NCI-H1436 (cell line): ENCODE data around the gene SPATA31C1.
"Not testable (repeated sequence)": the region's sequence is repeated elsewhere in the genome, so short reads cannot be mapped to it uniquely, and the experiment has no call there.

Source experiments
- DNase-seq: peaks from one replicate; lab custom pipeline; 2025; lab: John Stamatoyannopoulos, UW

SPATA31C1 gene

DNA sequence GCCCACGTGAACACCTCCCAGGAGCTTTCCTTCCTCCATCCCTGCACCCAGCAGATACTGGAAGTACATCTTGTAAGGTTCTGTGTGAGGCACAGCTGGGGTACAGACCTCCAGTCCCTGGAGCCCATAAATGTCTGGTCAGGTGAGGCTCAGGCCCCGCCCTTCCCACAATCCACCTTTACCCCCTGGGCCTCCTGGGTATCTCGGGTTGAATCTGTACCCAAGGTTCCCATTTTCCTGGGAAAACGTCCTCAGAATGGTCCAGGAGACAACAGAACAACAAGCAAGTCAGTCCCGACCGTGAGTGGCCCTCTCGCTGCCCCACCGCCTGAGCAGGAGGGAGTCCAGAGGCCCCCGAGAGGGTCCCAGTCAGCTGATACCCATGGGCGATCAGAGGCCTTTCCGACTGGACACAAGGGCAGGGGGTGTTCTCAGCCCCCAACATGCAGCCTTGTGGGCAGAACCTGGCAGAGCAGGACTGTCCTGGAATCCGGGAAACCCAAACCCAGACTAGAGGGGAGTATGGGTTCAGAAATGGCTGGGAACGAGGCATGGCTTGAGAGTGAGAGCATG, 30.7 kb upstream of the SPATA31C1 start:
- no peak for DNase-seq

DNA sequence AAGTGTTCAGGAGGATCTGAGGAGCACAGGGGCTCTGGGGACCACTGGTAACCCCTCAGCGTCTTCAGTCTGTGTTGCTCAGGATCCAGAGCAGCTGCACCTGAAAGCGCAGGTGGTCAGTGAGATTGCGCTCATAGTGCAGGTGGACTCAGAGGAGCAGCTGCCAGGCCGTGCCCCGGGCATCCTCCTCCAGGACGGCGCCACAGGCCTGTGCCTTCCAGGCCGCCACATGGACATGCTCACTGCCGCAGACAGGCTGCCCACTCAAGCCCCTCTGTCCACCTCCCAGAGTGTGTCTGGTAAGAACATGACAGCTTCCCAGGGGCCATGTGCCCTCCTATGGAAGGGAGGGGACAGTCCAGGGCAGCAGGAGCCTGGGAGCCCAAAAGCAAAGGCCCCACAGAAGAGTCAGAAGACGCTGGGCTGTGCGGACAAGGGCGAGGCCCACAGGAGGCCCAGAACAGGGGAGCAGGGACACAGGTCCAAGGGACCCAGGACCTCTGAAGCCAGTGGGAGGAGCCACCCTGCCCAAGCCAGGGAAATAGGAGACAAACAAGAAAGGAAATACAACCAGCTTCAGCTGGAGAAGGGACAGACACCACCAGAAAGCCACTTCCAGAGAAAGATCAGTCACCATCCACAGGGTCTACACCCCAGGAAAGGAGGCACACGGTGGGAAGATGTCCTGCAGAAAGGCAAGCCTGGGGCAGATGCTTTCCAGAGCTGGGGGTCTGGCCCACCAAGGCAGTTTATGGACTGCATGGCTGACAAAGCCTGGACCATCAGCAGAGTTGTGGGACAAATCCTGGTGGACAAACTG, 29.9 kb upstream of the SPATA31C1 start:
- DNase-seq: no peak

DNA sequence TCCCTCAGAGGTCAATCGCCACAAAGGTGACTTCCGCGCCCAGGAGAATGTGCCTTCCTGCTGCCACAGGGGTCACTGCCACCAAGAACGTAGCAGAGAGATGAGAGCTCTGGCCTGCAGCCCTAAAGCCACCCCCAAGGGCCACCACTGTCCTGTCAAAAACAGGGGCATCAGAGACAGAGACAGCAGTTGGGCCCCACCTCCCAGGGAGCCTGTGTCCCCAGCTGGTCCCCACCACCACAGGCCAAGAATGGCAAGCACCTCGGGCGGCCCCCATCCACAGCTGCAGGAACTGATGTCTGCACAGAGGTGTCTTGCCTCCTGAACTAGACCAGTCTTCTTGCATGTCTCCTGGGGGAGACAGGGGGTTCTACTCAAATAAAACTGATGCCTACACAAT, 29.3 kb upstream of the SPATA31C1 start:
- DNase-seq: no peak

DNA sequence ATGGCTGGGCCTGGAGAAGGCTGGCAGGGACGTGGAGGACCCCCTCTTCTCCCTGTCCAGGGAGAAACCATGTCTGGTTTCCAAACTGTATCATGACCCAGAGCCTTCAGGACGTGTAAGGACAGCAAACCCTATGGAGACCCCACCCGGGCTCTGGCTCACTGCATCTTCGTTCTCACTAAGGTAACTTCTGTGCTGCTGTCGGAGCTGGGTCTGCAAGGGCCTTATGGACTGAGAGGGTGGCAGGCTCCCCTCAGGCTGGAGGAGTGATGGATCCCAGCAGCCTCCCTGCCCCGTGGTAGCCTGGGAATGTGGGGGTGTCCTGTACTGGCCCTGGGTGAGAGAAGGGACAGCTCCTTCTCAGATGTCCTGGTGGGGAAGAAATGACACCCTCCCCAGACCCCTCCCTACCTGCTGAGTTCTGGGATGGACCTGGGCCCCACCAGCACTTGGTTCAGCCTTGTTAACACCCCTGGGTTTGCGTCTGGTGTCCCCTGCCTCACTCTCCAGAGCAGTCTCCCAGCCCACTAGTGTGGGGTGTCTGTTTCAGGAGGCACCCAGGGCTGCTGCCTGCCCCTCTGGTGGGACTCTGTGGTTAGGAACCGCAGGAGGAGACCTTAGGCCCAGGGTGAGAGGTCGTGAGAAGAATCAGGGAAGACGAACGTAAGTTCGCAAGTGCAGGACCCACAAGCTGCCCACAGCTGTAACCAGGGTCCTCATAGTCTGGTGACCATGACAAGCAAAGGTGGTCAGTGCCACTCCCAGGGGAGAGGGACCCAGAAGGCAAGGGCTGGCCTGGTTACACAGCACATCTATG, 28.5 kb upstream of the SPATA31C1 start:
- DNase-seq: no peak

DNA sequence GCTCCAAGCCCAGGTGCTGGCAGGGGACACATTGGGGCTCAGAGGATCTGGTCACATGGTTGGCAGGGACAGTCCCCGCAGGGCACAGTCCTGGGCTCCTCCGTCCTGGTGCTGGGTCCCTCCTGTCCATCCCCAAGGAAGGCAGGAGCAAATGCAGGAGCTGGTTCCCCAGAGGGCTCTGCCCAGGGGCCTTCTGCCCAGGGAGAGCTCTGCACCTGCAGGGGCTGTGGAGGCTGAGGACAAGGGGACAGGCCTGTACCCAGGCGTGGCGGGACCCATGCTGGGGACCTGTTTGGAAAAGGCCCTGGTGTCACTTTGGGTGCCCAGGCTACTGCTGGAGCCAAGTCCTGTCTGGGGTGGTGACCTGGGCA, 27.9 kb upstream of the SPATA31C1 start:
- no peak for DNase-seq

DNA sequence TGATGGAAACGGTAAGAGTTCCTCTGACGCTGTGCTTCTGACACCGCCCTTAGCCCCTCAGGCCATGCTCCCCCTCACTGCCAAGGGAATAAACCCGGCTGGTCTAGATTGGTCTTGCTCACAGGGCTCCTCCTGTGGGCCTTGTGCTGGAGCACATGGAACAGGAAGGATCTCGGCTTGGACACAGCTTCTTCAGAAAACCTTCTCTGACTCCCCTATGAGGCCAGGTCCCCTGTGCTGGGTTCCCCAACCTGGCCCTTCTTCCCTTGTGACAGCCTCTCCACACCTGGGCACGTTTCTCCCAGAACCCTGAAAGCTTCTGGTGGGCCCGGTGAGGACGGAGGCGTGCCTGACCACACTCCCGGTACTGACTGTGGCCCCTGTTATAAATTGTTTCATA, 26.9 kb upstream of the SPATA31C1 start:
- no peak for DNase-seq

DNA sequence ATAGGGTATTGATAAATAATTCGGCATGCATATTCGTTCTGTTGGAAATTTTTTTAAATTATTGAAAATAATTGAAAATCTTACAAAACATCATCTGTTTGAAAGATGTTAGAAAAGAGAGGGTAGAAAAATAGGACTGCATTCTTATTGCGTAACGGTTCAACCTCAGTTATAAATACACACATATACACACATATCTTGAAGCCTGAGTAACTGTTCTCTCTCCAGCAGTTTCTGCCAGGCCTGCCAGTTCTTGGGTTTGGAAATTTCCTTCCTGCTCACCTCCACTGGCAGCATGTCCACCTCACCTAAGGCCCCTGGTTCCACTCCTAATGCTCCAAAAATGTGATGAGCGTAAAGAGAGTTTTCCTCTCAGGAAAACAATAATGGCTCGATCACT, 26.0 kb upstream of the SPATA31C1 start:
- DNase-seq: no peak

DNA sequence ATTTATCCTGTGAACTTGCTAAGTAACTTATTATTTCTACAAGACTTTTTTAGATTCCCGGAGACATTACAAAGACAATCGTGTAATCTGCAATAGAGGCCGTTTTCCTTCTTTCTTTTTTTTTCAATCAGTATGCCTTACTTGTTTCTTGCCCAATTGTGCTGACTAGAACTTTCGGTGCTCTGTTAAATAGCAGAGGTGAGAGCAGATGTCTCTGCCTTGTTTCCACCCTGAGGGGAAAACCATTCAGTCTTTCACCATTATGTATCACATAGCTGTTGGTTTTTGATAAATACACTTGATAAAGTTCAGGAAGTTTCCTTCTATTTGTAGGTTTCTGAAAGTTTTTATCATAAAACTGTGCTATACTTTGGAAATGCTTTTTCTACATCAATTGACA, 24.8 kb upstream of the SPATA31C1 start:
- no peak for DNase-seq

DNA sequence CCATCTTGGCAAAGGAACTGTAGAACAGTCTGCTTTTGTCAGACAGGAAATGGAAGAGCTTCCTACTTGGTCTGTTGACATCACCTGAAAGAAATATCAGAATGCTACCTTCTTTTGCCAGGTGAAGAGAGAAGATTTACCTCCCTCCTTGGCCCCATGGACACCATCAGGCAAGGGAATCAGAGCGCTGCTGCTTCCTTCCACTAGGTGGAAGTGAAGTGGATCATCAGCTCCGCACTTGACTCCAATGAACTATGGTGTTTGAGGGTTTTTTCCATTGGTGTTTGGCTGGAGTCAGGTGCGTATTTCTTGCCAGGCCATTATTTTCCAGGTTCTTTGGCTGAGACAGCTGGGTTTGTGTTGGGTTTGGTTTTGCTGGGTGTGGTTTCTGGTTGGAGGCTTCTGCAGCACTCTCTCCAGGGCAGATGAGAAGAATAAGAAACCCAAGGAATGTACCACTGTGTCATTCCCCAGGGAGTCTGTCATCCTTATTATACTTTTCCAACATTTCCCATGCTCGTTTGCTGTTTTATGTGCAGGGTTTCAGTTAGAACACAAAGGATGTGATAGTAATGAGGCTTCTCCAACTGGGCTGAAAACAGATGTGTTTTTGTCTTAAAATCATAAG, 22.6 kb upstream of the SPATA31C1 start:
- DNase-seq: no peak

DNA sequence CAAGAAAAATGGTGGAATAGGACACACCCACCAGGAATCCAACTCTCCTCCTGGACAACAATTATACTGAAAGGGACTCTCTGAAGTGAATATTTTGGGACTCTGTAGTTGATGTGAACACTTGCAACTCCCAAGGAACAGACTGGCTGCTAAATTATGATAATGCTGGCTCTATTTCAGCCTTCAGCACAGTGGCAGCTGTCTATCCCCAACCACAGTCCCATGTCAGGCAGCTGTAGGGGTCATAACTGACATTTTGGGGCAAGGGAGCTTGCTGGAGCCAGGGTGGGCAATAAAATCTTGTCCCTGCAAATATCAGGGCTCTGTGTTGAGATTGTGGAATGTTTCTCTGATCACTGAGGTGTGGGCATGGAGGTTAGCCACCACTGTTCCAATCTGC, 20.9 kb upstream of the SPATA31C1 start:
- DNase-seq: no peak

DNA sequence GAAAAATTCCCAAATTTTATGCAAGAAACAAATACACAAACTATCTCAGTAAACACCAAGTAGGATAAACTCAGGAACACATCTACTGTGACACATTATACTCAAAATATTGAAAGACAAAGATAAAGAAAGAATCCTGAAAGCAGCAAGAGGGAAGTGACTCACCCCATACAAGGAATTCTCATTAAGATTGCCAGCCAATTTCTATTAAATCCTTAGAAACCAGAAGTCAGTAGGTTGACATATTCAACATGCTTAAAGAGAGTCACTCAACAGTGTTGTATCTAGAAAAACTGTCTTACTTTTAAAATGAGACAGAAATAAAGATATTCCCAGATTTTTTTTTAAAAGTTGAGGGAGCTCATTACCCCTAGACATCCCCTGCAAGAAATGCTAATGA, 19.6 kb upstream of the SPATA31C1 start:
- DNase-seq: no peak

DNA sequence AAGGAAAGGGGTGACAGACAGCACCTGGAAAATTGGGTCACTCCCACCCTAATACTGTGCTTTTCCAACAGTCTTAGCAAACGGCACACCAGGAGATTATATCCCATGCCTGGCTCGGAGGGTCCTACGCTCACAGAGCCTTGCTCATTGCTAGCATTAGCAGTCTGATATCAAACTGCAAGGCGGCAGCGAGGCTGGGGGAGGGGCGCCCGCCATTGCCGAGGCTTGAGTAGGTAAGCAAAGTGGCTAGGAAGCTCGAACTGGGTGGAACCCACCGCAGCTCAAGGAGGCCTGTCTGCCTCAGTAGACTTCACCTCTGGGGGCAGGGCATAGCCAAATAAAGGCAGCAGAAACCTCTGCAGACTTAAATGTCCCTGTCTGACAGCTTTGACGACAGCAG, 15.4 kb upstream of the SPATA31C1 start:
- DNase-seq: not testable (repeated sequence)

DNA sequence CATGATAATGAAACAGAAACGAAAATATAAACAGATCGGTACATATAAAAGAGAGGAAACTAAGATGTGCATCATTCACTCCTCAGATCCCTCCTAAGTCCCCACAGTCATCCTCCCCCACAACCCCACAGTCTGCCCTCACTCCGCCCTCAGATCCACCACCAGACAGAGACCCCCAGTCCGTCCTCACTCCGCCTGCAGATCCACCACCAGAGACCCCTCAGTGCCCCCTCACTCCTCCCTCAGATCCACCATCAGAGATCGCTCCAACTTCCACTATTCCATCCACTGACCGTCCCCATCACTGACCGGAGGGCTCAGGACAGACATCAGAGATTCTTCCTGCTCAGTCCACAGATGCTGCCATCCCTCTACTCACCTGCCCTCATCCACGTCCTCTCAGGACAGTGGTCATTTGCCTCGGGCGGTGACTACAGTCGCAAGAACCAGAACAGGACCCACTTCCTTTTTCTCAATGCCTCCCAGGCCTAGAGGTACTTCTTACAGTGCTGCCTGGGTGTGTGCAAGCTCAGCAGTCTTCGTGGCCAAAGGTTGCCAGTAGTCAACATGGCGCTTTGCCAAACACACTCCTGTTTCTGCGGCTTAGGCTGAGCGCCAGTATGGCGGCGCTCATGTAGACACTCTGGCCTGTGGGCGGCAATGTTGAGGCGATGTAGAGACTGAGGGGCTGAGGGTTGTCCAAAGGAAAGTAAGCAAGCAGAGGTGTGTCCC, 8.3 kb upstream of the SPATA31C1 start:
- DNase-seq: no peak

DNA sequence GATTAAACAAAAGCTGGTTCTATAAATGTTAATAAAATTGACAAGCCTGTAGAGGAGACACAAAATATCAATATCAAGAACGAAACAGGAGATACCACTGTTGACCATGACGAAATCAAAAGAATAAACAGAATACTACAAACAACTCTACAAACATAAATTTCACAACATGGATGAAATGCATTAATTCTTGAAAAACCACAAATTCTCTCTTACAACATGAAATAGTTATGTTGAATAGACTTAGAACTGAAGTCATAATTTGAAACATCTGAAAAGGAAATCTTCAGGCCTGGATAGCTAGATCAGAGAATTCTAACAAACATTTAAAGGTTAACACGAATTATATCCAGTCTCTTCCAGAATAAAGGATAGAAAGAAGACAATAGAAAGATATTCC, 6.9 kb upstream of the SPATA31C1 start:
- no peak for DNase-seq

DNA sequence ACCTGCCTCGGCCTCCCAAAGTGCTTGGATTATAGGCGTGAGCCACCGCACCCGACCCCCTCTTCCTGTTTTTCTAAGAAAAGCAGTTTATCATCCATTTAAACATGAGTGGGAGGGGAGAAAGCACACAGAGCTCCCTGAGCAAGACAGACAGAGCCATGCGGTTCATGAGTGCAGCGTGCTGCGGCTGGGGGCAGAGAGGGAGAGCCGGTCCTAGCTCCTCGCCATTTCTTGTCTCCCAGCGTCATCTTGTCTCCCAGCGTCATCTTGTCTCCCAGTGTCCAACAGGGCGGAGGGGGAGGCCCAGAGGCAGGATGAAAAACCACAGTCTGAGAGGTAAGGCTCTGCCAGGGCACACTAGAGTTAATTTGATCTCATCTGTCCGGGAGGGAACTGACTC, 1.3 kb downstream of the SPATA31C1 start:
- not testable (repeated sequence) for DNase-seq

DNA sequence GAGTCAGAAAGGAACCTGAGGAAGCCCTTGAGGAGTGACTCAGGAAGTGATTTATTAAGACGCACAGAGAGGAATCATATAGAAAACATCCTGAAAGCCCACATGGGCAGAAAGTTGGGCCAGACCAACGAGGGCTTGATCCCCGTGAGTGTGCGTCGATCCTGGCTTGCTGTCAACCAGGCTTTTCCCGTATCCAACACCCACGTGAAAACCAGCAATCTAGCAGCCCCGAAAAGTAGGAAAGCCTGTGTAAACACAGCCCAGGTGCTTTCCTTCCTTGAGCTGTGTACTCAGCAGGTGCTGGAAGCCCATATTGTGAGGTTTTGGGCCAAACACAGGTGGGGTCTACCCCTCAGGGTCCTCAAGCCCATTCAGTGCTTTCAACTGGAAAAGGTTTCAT, 3.8 kb downstream of the SPATA31C1 start:
- not testable (repeated sequence) for DNase-seq

DNA sequence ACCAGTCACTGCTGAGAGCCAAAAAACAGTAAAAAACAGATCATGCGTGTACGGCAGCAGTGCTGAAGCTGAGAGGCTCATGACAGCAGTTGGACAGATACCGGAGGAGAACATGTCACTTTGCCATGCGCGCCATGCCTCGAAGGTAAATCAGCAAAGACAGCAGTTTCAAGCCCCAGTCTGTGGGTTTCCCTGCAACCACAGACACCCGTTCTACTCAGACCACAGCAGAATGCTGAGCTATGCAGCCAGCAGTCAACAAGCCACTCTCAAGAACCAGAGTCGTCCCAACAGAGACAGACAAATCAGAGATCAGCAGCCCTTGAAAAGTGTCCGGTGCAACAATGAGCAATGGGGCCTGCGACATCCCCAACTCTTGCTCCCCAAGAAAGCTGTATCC, 5.2 kb downstream of the SPATA31C1 start:
- DNase-seq: not testable (repeated sequence)

DNA sequence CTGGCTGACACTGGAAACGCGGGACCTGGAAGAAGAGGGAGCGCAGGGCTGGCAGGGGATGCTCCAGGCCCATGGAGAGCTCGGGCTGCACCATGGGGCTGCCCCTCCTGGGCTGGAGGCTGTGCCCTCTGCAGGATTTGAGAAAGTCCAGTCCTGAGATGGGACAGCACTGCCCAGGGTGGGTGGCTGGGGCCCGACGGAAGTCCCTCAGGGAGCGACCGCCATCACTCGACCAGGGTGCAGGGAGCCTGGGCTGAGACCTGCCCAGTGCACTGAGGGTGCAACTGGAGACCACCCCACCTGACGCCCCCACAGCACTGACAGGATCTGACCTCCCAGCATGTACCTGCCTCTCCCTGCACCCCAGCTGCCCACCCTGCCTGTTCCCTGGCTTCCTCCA, 7.1 kb downstream of the SPATA31C1 start:
- DNase-seq: not testable (repeated sequence)

DNA sequence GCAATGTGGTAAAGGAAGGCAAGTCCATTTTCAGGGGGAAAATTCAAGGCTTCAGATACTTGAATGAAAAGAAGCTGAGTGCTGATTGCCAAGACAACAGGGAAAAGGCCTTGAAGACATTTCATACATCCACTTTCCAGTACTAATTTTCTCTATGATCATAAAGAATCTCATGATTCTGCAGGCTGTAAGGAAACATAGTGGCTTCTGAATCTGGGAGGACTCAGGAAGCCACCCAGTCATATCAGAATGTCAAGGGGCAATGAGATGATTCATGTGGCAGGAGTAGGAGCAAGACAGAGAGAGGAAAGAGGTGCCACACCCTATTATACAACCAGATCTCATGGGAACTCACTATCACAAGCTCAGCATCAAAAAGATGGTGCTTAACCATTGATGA, 11.4 kb downstream of the SPATA31C1 start:
- DNase-seq: not testable (repeated sequence)

DNA sequence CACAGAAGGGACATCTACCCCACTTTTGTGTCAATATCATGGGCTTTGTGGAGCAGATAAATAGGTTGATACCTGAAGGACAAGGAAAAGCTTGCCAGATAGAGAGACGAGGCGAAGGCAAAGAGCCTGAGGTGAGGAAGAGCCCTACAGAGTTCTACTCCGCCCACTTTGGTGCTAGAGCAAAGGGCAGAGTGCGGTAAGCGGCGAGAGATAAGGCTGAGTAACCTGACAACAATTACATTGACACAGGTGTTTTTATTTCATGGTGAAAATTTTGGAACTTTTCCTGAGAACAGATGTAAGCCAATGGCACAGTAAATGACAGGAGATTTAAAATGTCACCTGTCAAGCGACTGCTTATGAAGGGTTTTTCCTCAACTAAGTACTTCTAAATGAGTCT, 16.7 kb downstream of the SPATA31C1 start:
- not testable (repeated sequence) for DNase-seq

DNA sequence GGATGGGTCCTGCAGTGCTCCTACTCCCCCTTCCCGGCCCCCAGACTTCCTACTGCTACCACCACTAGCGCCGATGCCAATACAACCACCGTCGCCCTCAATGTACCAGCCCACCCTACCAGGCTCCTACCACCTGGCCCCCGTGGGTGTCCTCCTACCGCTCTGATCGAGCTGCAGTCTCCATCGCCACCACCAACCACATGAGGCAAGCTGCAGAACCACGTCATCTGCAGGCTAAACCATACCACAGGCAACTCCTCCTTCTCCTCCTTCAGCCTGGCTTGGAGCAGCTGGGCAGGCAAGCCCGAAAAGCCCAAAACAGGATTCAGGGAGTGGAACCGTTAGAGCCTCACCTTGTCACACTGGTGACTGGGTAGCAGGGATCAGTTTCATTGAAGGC, 19.6 kb downstream of the SPATA31C1 start:
- not testable (repeated sequence) for DNase-seq

DNA sequence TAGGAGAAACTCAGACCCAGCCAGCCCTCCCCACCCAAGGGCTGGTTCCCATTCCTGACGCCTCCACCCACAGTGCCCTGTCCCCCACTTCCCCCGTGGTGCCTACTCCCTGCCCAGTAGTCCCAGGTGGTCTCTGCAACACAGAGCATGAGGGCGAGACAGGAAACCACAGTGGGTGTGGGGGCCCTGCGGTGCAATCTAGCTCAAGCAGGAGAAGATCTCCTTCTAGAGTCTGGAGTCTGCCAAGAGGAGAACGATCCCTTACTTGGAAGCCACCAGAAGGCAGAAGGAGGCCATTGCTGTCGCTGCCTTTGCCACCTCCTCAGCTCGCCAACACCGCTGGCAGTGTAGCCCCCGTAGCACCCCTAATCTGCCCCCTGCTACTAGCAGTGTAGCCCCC, 20.2 kb downstream of the SPATA31C1 start:
- not testable (repeated sequence) for DNase-seq
